ENCODE measurements around the gene UTY.

The UTY gene

GRCh38 chrY:13415556-13415955 is 64.3 kb downstream of the UTY start:
- DNase-seq (ENCODE audit: low read depth in 2 of 2) = no peak

GRCh38 chrY:13398876-13399275 is 81.0 kb downstream of the UTY start:
- DNase-seq (ENCODE audit: low read depth in 2 of 2) = no peak

- DNase-seq (ENCODE audit: low read depth in 2 of 2) = no peak
Observed at GRCh38 chrY:13381110-13381683, 98.6 kb downstream of the UTY start.

- no peak for DNase-seq (ENCODE audit: low read depth in 2 of 2)
Observed at GRCh38 chrY:13370868-13371800, 108.7 kb downstream of the UTY start.

- no peak for DNase-seq (ENCODE audit: low read depth in 2 of 2)
Observed at GRCh38 chrY:13370245-13370644, 109.6 kb downstream of the UTY start.

- DNase-seq (ENCODE audit: low read depth in 2 of 2) = no peak
Observed at GRCh38 chrY:13368513-13368845, 111.4 kb downstream of the UTY start.

GRCh38 chrY:13363641-13364040 is 116.2 kb downstream of the UTY start:
- no peak for DNase-seq (ENCODE audit: low read depth in 2 of 2)

GRCh38 chrY:13362662-13363061 is 117.2 kb downstream of the UTY start:
- no peak for DNase-seq (ENCODE audit: low read depth in 2 of 2)

GRCh38 chrY:13361656-13362636 is 117.9 kb downstream of the UTY start:
- DNase-seq (ENCODE audit: low read depth in 2 of 2) = no peak

- no peak for DNase-seq (ENCODE audit: low read depth in 2 of 2)
Observed at GRCh38 chrY:13351443-13351842, 128.4 kb downstream of the UTY start.

- DNase-seq (ENCODE audit: low read depth in 2 of 2) = no peak
Observed at GRCh38 chrY:13347106-13347505, 132.7 kb downstream of the UTY start.

GRCh38 chrY:13345549-13345948 is 134.3 kb downstream of the UTY start:
- DNase-seq (ENCODE audit: low read depth in 2 of 2) = no peak

- DNase-seq (ENCODE audit: low read depth in 2 of 2) = no peak
Observed at GRCh38 chrY:13343307-13343946, 136.4 kb downstream of the UTY start.

GRCh38 chrY:13339939-13340338 is 139.9 kb downstream of the UTY start:
- no peak for DNase-seq (ENCODE audit: low read depth in 2 of 2)

- DNase-seq (ENCODE audit: low read depth in 2 of 2) = no peak
Observed at GRCh38 chrY:13339381-13339780, 140.5 kb downstream of the UTY start.

GRCh38 chrY:13338711-13339110 is 141.1 kb downstream of the UTY start:
- no peak for DNase-seq (ENCODE audit: low read depth in 2 of 2)

GRCh38 chrY:13337934-13338333 is 141.9 kb downstream of the UTY start:
- no peak for DNase-seq (ENCODE audit: low read depth in 2 of 2)

- DNase-seq (ENCODE audit: low read depth in 2 of 2) = no peak
Observed at GRCh38 chrY:13333791-13334190, 146.0 kb downstream of the UTY start.

- DNase-seq (ENCODE audit: low read depth in 2 of 2) = no peak
Observed at GRCh38 chrY:13330651-13331050, 149.2 kb downstream of the UTY start.

GRCh38 chrY:13312966-13313365 is 166.9 kb downstream of the UTY start:
- DNase-seq (ENCODE audit: low read depth in 2 of 2) = no peak

GRCh38 chrY:13307959-13308358 is 171.9 kb downstream of the UTY start:
- DNase-seq (ENCODE audit: low read depth in 2 of 2) = no peak

- no peak for DNase-seq (ENCODE audit: low read depth in 2 of 2)
Observed at GRCh38 chrY:13300795-13301194, 179.0 kb downstream of the UTY start.
